Activated CD4-positive, alpha-beta memory T cell treated with anti-CD3 and anti-CD28 coated beads for 36 hours (primary cell): Measurements from ENCODE around the gene SPTLC1. TPM values are rescaled to one million over a fixed set of nuclear protein-coding genes. Genes with fewer than 3 reads are reported as not detected.

Source experiments
- CTCF ChIA-PET: fragments of 350-600 bp; sonication (Branson Sonifier 250); formaldehyde crosslinking; loops from one replicate; lab custom pipeline; 2021; ENCODE audit warnings: antibody characterized with exemption, inconsistent platforms; lab: Charles Lee
- POLR2A ChIA-PET: fragments of 350-600 bp; sonication (Branson Sonifier 250); formaldehyde crosslinking; loops from one replicate; lab custom pipeline; 2021; ENCODE audit warnings: antibody characterized with exemption; lab: Charles Lee
- DNase-seq: peaks from one replicate; pipeline ENCODE4 v3.0.0-alpha.2; 2020
- H3K27ac Mint-ChIP-seq: one replicate; pipeline ENCODE4 v1.8.0; 2021; ENCODE audit warnings: mixed read lengths
- H3K27me3 Mint-ChIP-seq: one replicate; pipeline ENCODE4 v1.8.0; 2021; ENCODE audit warnings: mixed read lengths
- H3K36me3 Mint-ChIP-seq: one replicate; pipeline ENCODE4 v1.8.0; 2021; ENCODE audit warnings: mixed read lengths
- H3K4me1 Mint-ChIP-seq: one replicate; pipeline ENCODE4 v1.8.0; 2021; ENCODE audit warnings: low read depth, mixed read lengths
- H3K4me3 Mint-ChIP-seq: one replicate; pipeline ENCODE4 v1.8.0; 2021; ENCODE audit warnings: mild to moderate bottlenecking, mixed read lengths
- H3K9me3 Mint-ChIP-seq: one replicate; pipeline ENCODE4 v1.8.0; 2021; ENCODE audit warnings: mixed read lengths
- intact Hi-C: fragments of 100-400 bp; cut with micrococcal nuclease; formaldehyde crosslinking; loops from one replicate; pipeline ENCODE4 v1.15.1; 2023
- total RNA-seq, 2 experiments: library from RNA; stranded (reverse); gene quantifications; one replicate each; pipeline ENCODE4 v1.2.3, GENCODE V29; 2021

SPTLC1 gene
- total RNA-seq, 2 experiments from 2014 or later = 39.9 to 41.2 TPM

GRCh38 chr9:92061184-92061583 lies 54.0 kb downstream of the SPTLC1 start:
- H3K4me3 Mint-ChIP-seq = no peak overlapping the region
- POLR2A ChIA-PET = no interaction called here
- peaks cover 80% of the 10 kb centered on the region for H3K36me3 Mint-ChIP-seq
- no peak for DNase-seq
- H3K27ac Mint-ChIP-seq = no peak overlapping the region
- intact Hi-C loops = no loop called here
- H3K4me1 Mint-ChIP-seq = peaks cover 14% of the 10 kb centered on the region
- CTCF ChIA-PET = no interaction called here
- H3K9me3 Mint-ChIP-seq = peaks cover 31% of the 10 kb centered on the region
- no peaks in the 10 kb centered on the region for H3K27me3 Mint-ChIP-seq

- peaks cover 14% of the 10 kb centered on the region for H3K4me1 Mint-ChIP-seq
- no peak overlapping the region for H3K4me3 Mint-ChIP-seq
- ChIA-PET CTCF (no interaction called here), POLR2A (no interaction called here)
- no peak for DNase-seq
- intact Hi-C loops = no loop called here
- no peaks in the 10 kb centered on the region for H3K27me3 Mint-ChIP-seq
- H3K36me3 Mint-ChIP-seq = peaks cover 77% of the 10 kb centered on the region
- H3K27ac Mint-ChIP-seq = no peak overlapping the region
- H3K9me3 Mint-ChIP-seq = peaks cover 31% of the 10 kb centered on the region
Measured at GRCh38 chr9:92059661-92060060, 55.6 kb downstream of the SPTLC1 start.

GRCh38 chr9:92058723-92059444 lies 56.3 kb downstream of the SPTLC1 start:
- DNase-seq = no peak
- CTCF ChIA-PET = no interaction called here
- H3K27ac Mint-ChIP-seq = no peak overlapping the region
- POLR2A ChIA-PET = no interaction called here
- no peak overlapping the region for H3K4me3 Mint-ChIP-seq
- H3K36me3 Mint-ChIP-seq = peaks cover 77% of the 10 kb centered on the region
- intact Hi-C loops = no loop called here
- H3K27me3 Mint-ChIP-seq = no peaks in the 10 kb centered on the region
- peaks cover 14% of the 10 kb centered on the region for H3K4me1 Mint-ChIP-seq
- H3K9me3 Mint-ChIP-seq = peaks cover 31% of the 10 kb centered on the region

- POLR2A ChIA-PET = no interaction called here
- H3K27me3 Mint-ChIP-seq = no peaks in the 10 kb centered on the region
- intact Hi-C loops = no loop called here
- H3K4me1 Mint-ChIP-seq = peaks cover 14% of the 10 kb centered on the region
- CTCF ChIA-PET = no interaction called here
- DNase-seq = no peak
- H3K27ac Mint-ChIP-seq = no peak overlapping the region
- peaks cover 24% of the 10 kb centered on the region for H3K9me3 Mint-ChIP-seq
- H3K36me3 Mint-ChIP-seq = peaks cover 77% of the 10 kb centered on the region
- no peak overlapping the region for H3K4me3 Mint-ChIP-seq
Measured at GRCh38 chr9:92058026-92058425, 57.2 kb downstream of the SPTLC1 start.

- DNase-seq = no peak
- Mint-ChIP-seq H3K4me3 (no peak overlapping the region), H3K4me1 (peaks cover 14% of the 10 kb centered on the region), H3K27me3 (no peaks in the 10 kb centered on the region), H3K9me3 (peaks cover 16% of the 10 kb centered on the region), H3K36me3 (peaks cover 74% of the 10 kb centered on the region), H3K27ac (no peak overlapping the region)
- POLR2A ChIA-PET = no interaction called here
- CTCF ChIA-PET = no interaction called here
- intact Hi-C loops = no loop called here
Measured at GRCh38 chr9:92057226-92057625, 58.0 kb downstream of the SPTLC1 start.

GRCh38 chr9:92055624-92056023 lies 59.6 kb downstream of the SPTLC1 start:
- POLR2A ChIA-PET = no interaction called here
- Mint-ChIP-seq H3K9me3 (peaks cover 3% of the 10 kb centered on the region), H3K4me1 (peaks cover 14% of the 10 kb centered on the region), H3K36me3 (peaks cover 70% of the 10 kb centered on the region), H3K27ac (no peak overlapping the region), H3K27me3 (no peaks in the 10 kb centered on the region), H3K4me3 (no peak overlapping the region)
- no peak for DNase-seq
- CTCF ChIA-PET = no interaction called here
- intact Hi-C loops = no loop called here

GRCh38 chr9:92048924-92049625 lies 66.1 kb downstream of the SPTLC1 start:
- H3K9me3 Mint-ChIP-seq = peaks cover 4% of the 10 kb centered on the region
- no peak overlapping the region for H3K4me3 Mint-ChIP-seq
- no peak for DNase-seq
- no peak overlapping the region for H3K27ac Mint-ChIP-seq
- ChIA-PET POLR2A (no interaction called here), CTCF (no interaction called here)
- no peaks in the 10 kb centered on the region for H3K4me1 Mint-ChIP-seq
- peaks cover 74% of the 10 kb centered on the region for H3K36me3 Mint-ChIP-seq
- intact Hi-C loops = no loop called here
- no peaks in the 10 kb centered on the region for H3K27me3 Mint-ChIP-seq

GRCh38 chr9:92047500-92047899 lies 67.7 kb downstream of the SPTLC1 start:
- Mint-ChIP-seq H3K9me3 (peaks cover 20% of the 10 kb centered on the region), H3K36me3 (peaks cover 77% of the 10 kb centered on the region), H3K4me3 (no peak overlapping the region), H3K27ac (no peak overlapping the region), H3K4me1 (no peaks in the 10 kb centered on the region), H3K27me3 (no peaks in the 10 kb centered on the region)
- CTCF ChIA-PET = no interaction called here
- intact Hi-C loops = no loop called here
- DNase-seq = no peak
- POLR2A ChIA-PET = no interaction called here

GRCh38 chr9:92046676-92047075 lies 68.5 kb downstream of the SPTLC1 start:
- Mint-ChIP-seq H3K4me3 (no peak overlapping the region), H3K27me3 (no peaks in the 10 kb centered on the region), H3K9me3 (peaks cover 28% of the 10 kb centered on the region), H3K36me3 (peaks cover 81% of the 10 kb centered on the region), H3K27ac (no peak overlapping the region), H3K4me1 (no peaks in the 10 kb centered on the region)
- POLR2A ChIA-PET = interaction anchor here (0.6 kb wide), 1 partner anchor 636 kb away, joined by 4 read pairs; no protein-coding TSS in a partner anchor
- intact Hi-C loops = no loop called here
- DNase-seq = no peak
- CTCF ChIA-PET = no interaction called here

GRCh38 chr9:92044936-92045335 lies 70.3 kb downstream of the SPTLC1 start:
- Mint-ChIP-seq H3K9me3 (peaks cover 28% of the 10 kb centered on the region), H3K4me1 (no peaks in the 10 kb centered on the region), H3K4me3 (no peak overlapping the region), H3K36me3 (peaks cover 73% of the 10 kb centered on the region), H3K27me3 (no peaks in the 10 kb centered on the region), H3K27ac (no peak overlapping the region)
- intact Hi-C loops = no loop called here
- CTCF ChIA-PET = no interaction called here
- POLR2A ChIA-PET = no interaction called here
- DNase-seq = no peak

GRCh38 chr9:92043002-92043401 lies 72.2 kb downstream of the SPTLC1 start:
- Mint-ChIP-seq H3K36me3 (peaks cover 61% of the 10 kb centered on the region), H3K27ac (no peak overlapping the region), H3K4me1 (no peaks in the 10 kb centered on the region), H3K4me3 (no peak overlapping the region), H3K27me3 (no peaks in the 10 kb centered on the region), H3K9me3 (peaks cover 28% of the 10 kb centered on the region)
- ChIA-PET CTCF (no interaction called here), POLR2A (no interaction called here)
- DNase-seq = no peak
- intact Hi-C loops = no loop called here

GRCh38 chr9:92042260-92042659 lies 73.0 kb downstream of the SPTLC1 start:
- ChIA-PET POLR2A (no interaction called here), CTCF (no interaction called here)
- Mint-ChIP-seq H3K4me1 (no peaks in the 10 kb centered on the region), H3K36me3 (peaks cover 61% of the 10 kb centered on the region), H3K27me3 (no peaks in the 10 kb centered on the region), H3K4me3 (no peak overlapping the region), H3K9me3 (peaks cover 28% of the 10 kb centered on the region), H3K27ac (no peak overlapping the region)
- DNase-seq = no peak
- intact Hi-C loops = no loop called here

- intact Hi-C loops = no loop called here
- Mint-ChIP-seq H3K36me3 (peaks cover 34% of the 10 kb centered on the region), H3K27ac (no peak overlapping the region), H3K27me3 (no peaks in the 10 kb centered on the region), H3K9me3 (peaks cover 1% of the 10 kb centered on the region), H3K4me1 (no peaks in the 10 kb centered on the region), H3K4me3 (no peak overlapping the region)
- DNase-seq = no peak
- CTCF ChIA-PET = no interaction called here
- POLR2A ChIA-PET = no interaction called here
Measured at GRCh38 chr9:92036756-92037155, 78.5 kb downstream of the SPTLC1 start.
